Measurements from ENCODE around the gene PEAK3.

PEAK3 gene

GRCh38 chr19:2311093-2311492, 29.1 kb upstream of the PEAK3 start:
- in situ Hi-C loops (cut with HindIII; ENCODE audit: low pct_ligation_motif_present, low sequenced_read_pairs): no loop called here
- TF ChIP-seq CTCF (IDR thresholded peaks at IDR 0.05; ENCODE audit: low read depth, low read length, missing control alignments): no peak
- no peak overlapping the region for H3K4me3 ChIP-seq (ENCODE audit: low read depth, low read length)
- no peak for DNase-seq
- H3K27me3 ChIP-seq (replicated peaks): peaks cover 16% of the 10 kb centered on the region
- H3K36me3 ChIP-seq (replicated peaks): no peaks in the 10 kb centered on the region
- H3K27ac ChIP-seq: no peak overlapping the region

- peak; percentile 3 for TF ChIP-seq CTCF (IDR thresholded peaks at IDR 0.05; ENCODE audit: low read depth, low read length, missing control alignments)
- peaks cover 16% of the 10 kb centered on the region for H3K27me3 ChIP-seq (replicated peaks)
These were observed 27.9 kb upstream of the PEAK3 start for GRCh38 chr19:2309734-2310362.

GRCh38 chr19:2308114-2308556, 26.2 kb upstream of the PEAK3 start, which contains the start of gene LINGO3:
LINGO3 (minus strand) TSS chr19:2308154; CDS start chr19:2291776, 16,378 bp downstream.
- in situ Hi-C loops (cut with HindIII; ENCODE audit: low pct_ligation_motif_present, low sequenced_read_pairs): no loop called here
- H3K4me3 ChIP-seq (ENCODE audit: low read depth, low read length): no peak within 1 kb of the TSS
- DNase-seq: no peak
- peaks cover 22% of the 10 kb centered on the region for H3K27me3 ChIP-seq (replicated peaks)
- no peaks in the 10 kb centered on the region for H3K36me3 ChIP-seq (replicated peaks)
- H3K27ac ChIP-seq: no peak within 1 kb of the TSS
- TF ChIP-seq CTCF (IDR thresholded peaks at IDR 0.05; ENCODE audit: low read depth, low read length, missing control alignments): no peak

More at GRCh38 chr19:2309734-2310362, 27.9 kb upstream of the PEAK3 start:
- peak; percentile 18 for DNase-seq
- no peaks in the 10 kb centered on the region for H3K36me3 ChIP-seq (replicated peaks)
- in situ Hi-C loops (cut with HindIII; ENCODE audit: low pct_ligation_motif_present, low sequenced_read_pairs): no loop called here
- H3K27ac ChIP-seq: no peak overlapping the region
- H3K4me3 ChIP-seq (ENCODE audit: low read depth, low read length): no peak overlapping the region

GRCh38 chr19:2307518-2308012, 25.6 kb upstream of the PEAK3 start:
- H3K27me3 ChIP-seq (replicated peaks): peaks cover 28% of the 10 kb centered on the region
- H3K27ac ChIP-seq: no peak overlapping the region
- in situ Hi-C loops (cut with HindIII; ENCODE audit: low pct_ligation_motif_present, low sequenced_read_pairs): no loop called here
- H3K4me3 ChIP-seq (ENCODE audit: low read depth, low read length): no peak overlapping the region
- no peak for TF ChIP-seq CTCF (IDR thresholded peaks at IDR 0.05; ENCODE audit: low read depth, low read length, missing control alignments)
- DNase-seq: no peak
- no peaks in the 10 kb centered on the region for H3K36me3 ChIP-seq (replicated peaks)

- no peak for TF ChIP-seq CTCF (IDR thresholded peaks at IDR 0.05; ENCODE audit: low read depth, low read length, missing control alignments)
- Histone ChIP-seq H3K27me3 (replicated peaks) (peaks cover 33% of the 10 kb centered on the region), H3K27ac (no peak overlapping the region), H3K4me3 (ENCODE audit: low read depth, low read length) (no peak overlapping the region), H3K36me3 (replicated peaks) (no peaks in the 10 kb centered on the region)
- in situ Hi-C loops (cut with HindIII; ENCODE audit: low pct_ligation_motif_present, low sequenced_read_pairs): no loop called here
- DNase-seq: no peak
These were observed 25.0 kb upstream of the PEAK3 start for GRCh38 chr19:2306971-2307370.
